Measurements from ENCODE around the gene ALOX5AP. TPM values are rescaled to one million over a fixed set of nuclear protein-coding genes. Genes with fewer than 3 reads are reported as not detected.

ALOX5AP gene
- total RNA-seq, 1 experiment from 2014 or later = not detected

DNA sequence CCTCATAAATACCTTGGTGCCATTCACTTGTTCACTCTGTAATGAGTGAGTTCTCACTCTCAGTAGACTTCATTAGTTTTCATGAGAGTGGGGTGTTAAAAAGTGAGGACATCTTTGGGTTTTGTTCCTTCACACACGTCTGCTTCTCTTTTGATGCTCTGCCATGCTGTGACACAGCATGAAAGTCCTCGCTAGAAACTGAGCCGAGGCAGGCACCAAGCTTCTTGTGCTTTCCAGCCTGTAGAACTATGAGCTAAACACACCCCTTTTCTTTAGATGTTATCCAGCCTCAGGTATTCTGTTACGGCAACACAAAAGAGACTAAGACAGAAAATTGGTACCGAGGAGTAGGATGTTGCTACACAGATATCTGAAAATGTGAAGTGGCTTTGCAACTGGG lies 43.7 kb downstream of the ALOX5AP start:
- CTCF ChIA-PET = interaction anchor here (1.6 kb wide), 1 partner anchor 87 kb away, joined by 6 read pairs; no protein-coding TSS in a partner anchor
- peaks cover 5% of the 10 kb centered on the region for H3K36me3 Mint-ChIP-seq

GRCh38 chr13:30779608-30780007 lies 44.3 kb downstream of the ALOX5AP start:
- Mint-ChIP-seq H3K4me1 (peaks cover 21% of the 10 kb centered on the region), H3K27me3 (ENCODE audit: low read depth) (no peaks in the 10 kb centered on the region), H3K27ac (no peak overlapping the region), H3K36me3 (peaks cover 5% of the 10 kb centered on the region), H3K4me3 (no peak overlapping the region), H3K9me3 (peaks cover 11% of the 10 kb centered on the region)
- POLR2A ChIA-PET = no interaction called here
- CTCF ChIA-PET = interaction anchor here (1.0 to 1.6 kb wide), 2 partner anchors 10 to 86 kb away, joined by 3 to 6 read pairs; no protein-coding TSS in a partner anchor
- DNase-seq (ENCODE audit: low spot score) (no peak), ATAC-seq (no peak)
- TF ChIP-seq RELA (CRISPR knock-in tag; IDR thresholded peaks at IDR 0.05; ENCODE audit: borderline replicate concordance) (no peak), KAT7 (CRISPR knock-in tag; IDR thresholded peaks at IDR 0.05; ENCODE audit: borderline replicate concordance) (no peak), ZNF425 (CRISPR knock-in tag; conservative IDR thresholded peaks at IDR 0.05) (no peak), TCF7 (CRISPR knock-in tag; IDR thresholded peaks at IDR 0.05; ENCODE audit: low read depth) (no peak), CTCF (IDR thresholded peaks at IDR 0.05) (no peak), ZNF232 (CRISPR knock-in tag; IDR thresholded peaks at IDR 0.05) (no peak), NR1H2 (CRISPR knock-in tag; IDR thresholded peaks at IDR 0.05) (no peak), FOXK1 (CRISPR knock-in tag; IDR thresholded peaks at IDR 0.05) (no peak), NFATC4 (CRISPR knock-in tag; IDR thresholded peaks at IDR 0.05) (no peak)

More for the DNA sequence above, 43.7 kb downstream of the ALOX5AP start:
- Mint-ChIP-seq H3K4me1 (peaks cover 21% of the 10 kb centered on the region), H3K9me3 (peaks cover 11% of the 10 kb centered on the region), H3K27me3 (ENCODE audit: low read depth) (no peaks in the 10 kb centered on the region), H3K4me3 (no peak overlapping the region), H3K27ac (no peak overlapping the region)
- POLR2A ChIA-PET = no interaction called here
- ATAC-seq = no peak
- no peak for TF ChIP-seq ZNF263 (CRISPR knock-in tag; IDR thresholded peaks at IDR 0.05; ENCODE audit: low read depth)
- no peak for TF ChIP-seq ZNF232 (CRISPR knock-in tag; IDR thresholded peaks at IDR 0.05)
- TF ChIP-seq CREM (CRISPR knock-in tag; IDR thresholded peaks at IDR 0.05) = no peak
- no peak for TF ChIP-seq NR3C1 (CRISPR knock-in tag; conservative IDR thresholded peaks at IDR 0.05; ENCODE audit: low read depth)
- no peak for TF ChIP-seq IRF2 (CRISPR knock-in tag; IDR thresholded peaks at IDR 0.05; ENCODE audit: borderline replicate concordance, low read depth)
- TF ChIP-seq TEAD4 (CRISPR knock-in tag; IDR thresholded peaks at IDR 0.05) = no peak
- no peak for TF ChIP-seq PREB (CRISPR knock-in tag; IDR thresholded peaks at IDR 0.05; ENCODE audit: borderline replicate concordance)
- no peak for TF ChIP-seq SMAD4 (CRISPR knock-in tag; IDR thresholded peaks at IDR 0.05)
- no peak for TF ChIP-seq JUN (CRISPR knock-in tag; IDR thresholded peaks at IDR 0.05)
- TF ChIP-seq USF2 (CRISPR knock-in tag; IDR thresholded peaks at IDR 0.05) = no peak
- no peak for TF ChIP-seq GABPB1 (CRISPR knock-in tag; IDR thresholded peaks at IDR 0.05)
- no peak for TF ChIP-seq FOXJ3 (CRISPR knock-in tag; IDR thresholded peaks at IDR 0.05; ENCODE audit: borderline replicate concordance)
- TF ChIP-seq, protein P1, sequence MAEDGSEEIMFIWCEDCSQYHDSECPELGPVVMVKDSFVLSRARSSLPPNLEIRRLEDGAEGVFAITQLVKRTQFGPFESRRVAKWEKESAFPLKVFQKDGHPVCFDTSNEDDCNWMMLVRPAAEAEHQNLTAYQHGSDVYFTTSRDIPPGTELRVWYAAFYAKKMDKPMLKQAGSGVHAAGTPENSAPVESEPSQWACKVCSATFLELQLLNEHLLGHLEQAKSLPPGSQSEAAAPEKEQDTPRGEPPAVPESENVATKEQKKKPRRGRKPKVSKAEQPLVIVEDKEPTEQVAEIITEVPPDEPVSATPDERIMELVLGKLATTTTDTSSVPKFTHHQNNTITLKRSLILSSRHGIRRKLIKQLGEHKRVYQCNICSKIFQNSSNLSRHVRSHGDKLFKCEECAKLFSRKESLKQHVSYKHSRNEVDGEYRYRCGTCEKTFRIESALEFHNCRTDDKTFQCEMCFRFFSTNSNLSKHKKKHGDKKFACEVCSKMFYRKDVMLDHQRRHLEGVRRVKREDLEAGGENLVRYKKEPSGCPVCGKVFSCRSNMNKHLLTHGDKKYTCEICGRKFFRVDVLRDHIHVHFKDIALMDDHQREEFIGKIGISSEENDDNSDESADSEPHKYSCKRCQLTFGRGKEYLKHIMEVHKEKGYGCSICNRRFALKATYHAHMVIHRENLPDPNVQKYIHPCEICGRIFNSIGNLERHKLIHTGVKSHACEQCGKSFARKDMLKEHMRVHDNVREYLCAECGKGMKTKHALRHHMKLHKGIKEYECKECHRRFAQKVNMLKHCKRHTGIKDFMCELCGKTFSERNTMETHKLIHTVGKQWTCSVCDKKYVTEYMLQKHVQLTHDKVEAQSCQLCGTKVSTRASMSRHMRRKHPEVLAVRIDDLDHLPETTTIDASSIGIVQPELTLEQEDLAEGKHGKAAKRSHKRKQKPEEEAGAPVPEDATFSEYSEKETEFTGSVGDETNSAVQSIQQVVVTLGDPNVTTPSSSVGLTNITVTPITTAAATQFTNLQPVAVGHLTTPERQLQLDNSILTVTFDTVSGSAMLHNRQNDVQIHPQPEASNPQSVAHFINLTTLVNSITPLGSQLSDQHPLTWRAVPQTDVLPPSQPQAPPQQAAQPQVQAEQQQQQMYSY (CRISPR knock-in tag; IDR thresholded peaks at IDR 0.05) = no peak
- no peak for TF ChIP-seq ZNF671 (CRISPR knock-in tag; IDR thresholded peaks at IDR 0.05)
- no peak for TF ChIP-seq ZNF219 (CRISPR knock-in tag; IDR thresholded peaks at IDR 0.05; ENCODE audit: borderline replicate concordance)
- no peak for TF ChIP-seq FOXP1 (CRISPR knock-in tag; IDR thresholded peaks at IDR 0.05; ENCODE audit: borderline replicate concordance)
- TF ChIP-seq ZBTB21 (CRISPR knock-in tag; IDR thresholded peaks at IDR 0.05; ENCODE audit: borderline replicate concordance) = no peak
- no peak for TF ChIP-seq IRF1 (CRISPR knock-in tag; IDR thresholded peaks at IDR 0.05)
- TF ChIP-seq, protein P2, sequence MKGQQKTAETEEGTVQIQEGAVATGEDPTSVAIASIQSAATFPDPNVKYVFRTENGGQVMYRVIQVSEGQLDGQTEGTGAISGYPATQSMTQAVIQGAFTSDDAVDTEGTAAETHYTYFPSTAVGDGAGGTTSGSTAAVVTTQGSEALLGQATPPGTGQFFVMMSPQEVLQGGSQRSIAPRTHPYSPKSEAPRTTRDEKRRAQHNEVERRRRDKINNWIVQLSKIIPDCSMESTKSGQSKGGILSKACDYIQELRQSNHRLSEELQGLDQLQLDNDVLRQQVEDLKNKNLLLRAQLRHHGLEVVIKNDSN (CRISPR knock-in tag; IDR thresholded peaks at IDR 0.05) = no peak
- no peak for DNase-seq (ENCODE audit: low spot score)
